GM18873 (cell line): ENCODE results near the gene PRSS50.

Experiments
- ATAC-seq: cut with Tn5 transposase; IDR thresholded peaks from one replicate; pipeline ENCODE4 v1.9.1; 2021; ENCODE audit warnings: mild to moderate bottlenecking, moderate library complexity, moderate number of reproducible peaks; ENCODE audit not compliant: unreplicated experiment, low FRiP score

The PRSS50 gene

GRCh38 chr3:46671541-46672348, 45.9 kb downstream of the PRSS50 start:
- no peak for ATAC-seq

- no peak for ATAC-seq
Observed at GRCh38 chr3:46670891-46671427, 46.7 kb downstream of the PRSS50 start.

GRCh38 chr3:46670000-46670890, 47.4 kb downstream of the PRSS50 start:
- no peak for ATAC-seq

GRCh38 chr3:46669191-46669999, 48.3 kb downstream of the PRSS50 start:
- no peak for ATAC-seq

GRCh38 chr3:46668591-46668990, 49.1 kb downstream of the PRSS50 start:
- no peak for ATAC-seq

- no peak for ATAC-seq
Observed at GRCh38 chr3:46668116-46668515, 49.6 kb downstream of the PRSS50 start.

GRCh38 chr3:46667657-46668056, 50.0 kb downstream of the PRSS50 start:
- no peak for ATAC-seq

GRCh38 chr3:46667061-46667621, 50.5 kb downstream of the PRSS50 start:
- ATAC-seq: no peak

GRCh38 chr3:46666453-46666845, 51.2 kb downstream of the PRSS50 start:
- ATAC-seq: no peak

- ATAC-seq: no peak
Observed at GRCh38 chr3:46665763-46666452, 51.8 kb downstream of the PRSS50 start.

GRCh38 chr3:46664971-46665762, 52.5 kb downstream of the PRSS50 start:
- ATAC-seq: no peak

- ATAC-seq: no peak
Observed at GRCh38 chr3:46664188-46664970, 53.3 kb downstream of the PRSS50 start.

GRCh38 chr3:46663591-46664135, 54.0 kb downstream of the PRSS50 start:
- no peak for ATAC-seq

- no peak for ATAC-seq
Observed at GRCh38 chr3:46662771-46663551, 54.7 kb downstream of the PRSS50 start.
